ENCODE results near the gene PSMC6. TPM values are rescaled to one million over a fixed set of nuclear protein-coding genes. Genes with fewer than 3 reads are reported as not detected.
"Not testable (repeated sequence)": the region's sequence is repeated elsewhere in the genome, so short reads cannot be mapped to it uniquely, and the experiment has no call there.

The PSMC6 gene
- total RNA-seq, 1 experiment from 2014 or later, result 116 TPM

DNA sequence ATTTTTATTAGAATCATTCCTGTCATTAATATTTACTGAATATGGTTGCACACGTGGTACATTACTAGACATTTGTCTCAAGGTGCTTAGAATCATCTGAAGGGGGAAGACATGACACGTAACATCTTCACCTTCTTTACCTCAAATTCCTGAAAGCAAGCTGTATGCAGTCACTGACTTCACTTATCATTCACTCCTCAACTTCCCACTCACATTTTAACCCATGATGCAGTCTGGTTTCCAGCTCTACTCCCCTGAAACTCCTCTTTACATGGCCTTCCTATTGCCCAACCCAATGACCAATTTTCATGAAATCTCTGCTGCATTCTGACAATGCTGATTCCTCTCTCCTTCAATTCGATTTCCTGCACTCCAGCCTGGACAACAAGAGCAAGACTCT lies 5.8 kb upstream of the PSMC6 start:
- H3K9me3 ChIP-seq, result no peaks in the 10 kb centered on the region
- no peak overlapping the region for H3K4me3 ChIP-seq
- H3K27me3 ChIP-seq, result no peaks in the 10 kb centered on the region
- DNase-seq, result no peak
- H3K36me3 ChIP-seq, result no peaks in the 10 kb centered on the region

DNA sequence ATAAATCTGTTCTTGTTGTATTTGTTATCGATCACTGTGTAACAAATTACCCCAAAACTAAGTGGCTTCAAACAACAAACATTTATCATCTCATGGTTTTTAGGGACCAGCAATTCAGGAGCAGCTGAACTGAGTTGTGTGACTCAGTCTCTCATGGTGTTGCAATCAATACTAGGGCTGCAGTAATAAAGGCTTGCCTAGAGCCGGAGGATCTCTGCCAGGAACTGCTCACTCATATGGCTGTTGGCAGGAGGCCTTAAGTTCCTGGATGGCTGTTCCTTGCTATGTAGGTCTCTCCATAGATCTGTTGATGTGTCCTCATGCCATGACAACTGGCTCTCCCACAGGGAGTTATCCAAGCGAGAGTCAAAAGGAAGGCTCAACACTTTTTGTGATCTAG lies 3.8 kb upstream of the PSMC6 start:
- Histone ChIP-seq H3K27me3 (no peaks in the 10 kb centered on the region), H3K36me3 (peaks cover 1% of the 10 kb centered on the region; the same call in 1 of the 2 replicates), H3K4me3 (no peak overlapping the region), H3K9me3 (no peaks in the 10 kb centered on the region)
- peak; percentile 89 for DNase-seq

DNA sequence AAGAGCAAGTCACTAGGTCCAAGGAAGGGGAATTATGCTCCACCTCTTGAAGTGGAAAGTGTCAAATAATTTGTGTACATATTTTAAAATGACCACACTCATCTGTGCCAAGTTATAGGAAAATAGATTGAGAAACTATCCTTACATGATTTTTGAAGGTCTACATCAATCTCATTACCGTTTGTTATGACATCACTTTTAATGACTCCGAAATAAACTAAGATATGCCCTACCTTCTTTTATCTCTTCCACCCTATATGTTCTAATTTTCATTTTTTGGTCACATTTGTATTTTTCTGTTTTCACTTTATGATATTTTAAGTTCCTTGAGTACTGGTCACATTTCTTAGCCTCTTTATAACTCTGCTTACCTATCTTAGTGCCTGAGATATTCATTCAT lies 3.3 kb upstream of the PSMC6 start:
- H3K4me3 ChIP-seq, result no peak overlapping the region
- no peaks in the 10 kb centered on the region for H3K9me3 ChIP-seq
- peaks cover 5% of the 10 kb centered on the region for H3K36me3 ChIP-seq
- no peak for DNase-seq
- H3K27me3 ChIP-seq, result no peaks in the 10 kb centered on the region

DNA sequence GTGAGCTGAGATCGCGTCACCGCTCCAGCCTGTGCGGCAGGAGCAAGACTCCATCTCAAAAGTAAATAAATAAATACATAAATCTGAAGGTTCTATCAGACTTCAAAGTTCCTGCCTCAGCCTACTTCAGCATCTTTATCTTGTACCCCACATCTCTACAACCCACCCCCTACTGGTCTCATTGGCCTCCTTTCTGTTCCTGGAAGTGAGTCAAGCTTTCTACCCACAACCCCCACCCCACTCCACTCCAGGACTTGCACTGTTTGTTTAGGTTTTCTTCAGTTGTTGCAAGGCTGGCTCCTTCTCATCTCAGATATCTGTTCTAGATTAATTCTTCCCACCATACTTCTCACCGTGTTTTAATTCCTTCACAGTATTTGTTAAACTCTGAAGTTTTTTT lies 714 bp upstream of the PSMC6 start:
- H3K36me3 ChIP-seq, result peaks cover 30% of the 10 kb centered on the region
- H3K27me3 ChIP-seq, result no peaks in the 10 kb centered on the region
- DNase-seq, result no peak
- H3K4me3 ChIP-seq, result peak overlapping the region; percentile 93
- H3K9me3 ChIP-seq, result no peaks in the 10 kb centered on the region

DNA sequence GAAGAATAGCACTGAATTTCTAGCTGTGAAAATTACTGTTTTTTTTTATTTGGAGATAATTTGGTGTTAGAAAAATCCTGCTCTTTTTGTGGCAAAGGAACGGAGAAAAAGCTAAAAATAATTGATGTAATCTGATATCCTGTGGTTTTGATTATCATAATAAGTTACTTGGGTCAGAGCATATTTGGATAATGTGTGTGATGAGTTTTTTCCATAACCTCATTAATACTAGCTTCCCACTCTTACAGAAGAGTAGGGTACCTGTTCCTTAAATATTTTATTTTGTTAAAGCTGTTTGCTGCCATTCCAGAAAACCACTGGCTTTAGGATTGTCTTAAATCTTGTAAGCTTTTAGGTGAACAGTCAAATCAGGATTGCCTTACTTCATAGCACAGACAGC lies 4.7 kb downstream of the PSMC6 start:
- Histone ChIP-seq H3K9me3 (no peaks in the 10 kb centered on the region), H3K36me3 (peaks cover 68% of the 10 kb centered on the region), H3K27me3 (no peaks in the 10 kb centered on the region), H3K4me3 (no peak overlapping the region)
- DNase-seq, result no peak

DNA sequence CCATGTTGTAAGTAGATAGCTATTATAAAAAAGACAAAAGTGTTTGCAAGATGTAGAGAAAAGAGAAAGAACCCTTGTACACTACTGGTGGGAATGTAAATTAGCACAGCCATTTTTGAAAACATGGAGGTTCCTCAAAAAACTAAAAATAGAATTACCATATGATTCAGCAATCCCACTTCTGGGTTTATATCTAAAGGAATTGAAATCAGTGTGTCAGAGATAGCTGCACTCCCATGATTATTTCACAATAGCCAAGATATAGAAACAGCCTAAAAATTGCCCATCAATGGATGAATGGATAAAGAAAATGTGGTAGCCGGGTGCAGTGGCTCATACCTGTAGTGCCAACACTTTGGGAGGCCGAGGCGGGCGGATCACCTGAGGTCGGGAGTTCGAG lies 9.2 kb downstream of the PSMC6 start:
- no peak for DNase-seq
- Histone ChIP-seq H3K36me3 (peaks cover 70% of the 10 kb centered on the region), H3K9me3 (no peaks in the 10 kb centered on the region), H3K27me3 (no peaks in the 10 kb centered on the region), H3K4me3 (no peak overlapping the region)

DNA sequence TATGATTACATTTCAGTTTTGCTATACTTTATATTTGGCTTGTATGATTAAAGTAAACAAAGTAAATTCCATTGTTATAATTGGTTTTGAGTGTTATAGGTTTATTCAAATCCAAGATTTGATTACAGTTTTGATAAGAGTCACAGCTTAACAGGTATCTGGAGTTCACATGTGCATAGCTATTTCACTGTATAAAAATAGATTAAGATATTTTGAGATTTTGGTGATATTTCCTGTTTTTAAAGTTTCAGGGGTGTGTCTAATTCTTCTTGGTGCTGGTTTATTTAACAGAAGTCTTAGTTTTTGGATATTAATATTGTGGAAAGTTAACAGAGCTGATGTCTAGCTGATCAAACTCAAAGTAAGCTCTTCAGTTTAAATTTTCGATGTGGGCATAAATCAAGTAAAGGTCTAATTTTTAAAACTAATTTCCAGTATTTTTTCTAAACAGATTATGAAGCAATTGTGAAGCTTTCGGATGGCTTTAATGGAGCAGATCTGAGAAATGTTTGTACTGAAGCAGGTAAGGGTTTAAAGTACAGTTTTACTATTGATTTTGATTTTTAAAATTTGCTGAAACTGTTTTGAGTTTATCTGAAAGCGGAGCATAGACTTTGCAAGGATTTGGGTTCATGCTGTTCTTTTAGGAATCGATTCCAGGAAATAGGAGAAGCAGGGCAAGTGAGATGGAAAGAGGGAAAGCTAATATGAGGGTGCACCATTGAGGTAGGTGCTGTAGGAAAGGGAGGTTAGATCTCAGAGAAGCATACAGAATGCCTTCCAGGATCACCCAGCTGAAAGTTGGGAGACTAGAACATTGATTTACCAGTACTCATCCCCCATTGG lies 16.7 kb downstream of the PSMC6 start:
- no peaks in the 10 kb centered on the region for H3K9me3 ChIP-seq
- no peaks in the 10 kb centered on the region for H3K27me3 ChIP-seq
- H3K4me3 ChIP-seq, result no peak overlapping the region
- H3K36me3 ChIP-seq, result peaks cover 64% of the 10 kb centered on the region
- DNase-seq, result no peak

DNA sequence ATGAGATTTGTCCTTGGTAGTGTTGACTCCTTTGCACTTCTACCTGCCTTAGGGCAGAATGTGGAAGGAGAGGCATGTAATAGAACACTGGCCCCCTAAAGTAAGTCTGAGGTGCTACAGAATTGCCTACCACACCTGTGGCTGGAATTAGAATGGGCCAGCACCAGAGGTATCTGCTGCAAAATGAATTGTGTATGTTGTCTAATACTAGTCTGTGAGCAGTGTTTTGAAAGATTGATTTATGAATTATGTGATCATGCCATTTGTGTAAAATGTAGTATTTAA lies 17.3 kb downstream of the PSMC6 start:
- DNase-seq, result no peak
- Histone ChIP-seq H3K36me3 (peaks cover 58% of the 10 kb centered on the region), H3K9me3 (no peaks in the 10 kb centered on the region), H3K4me3 (no peak overlapping the region), H3K27me3 (no peaks in the 10 kb centered on the region)

DNA sequence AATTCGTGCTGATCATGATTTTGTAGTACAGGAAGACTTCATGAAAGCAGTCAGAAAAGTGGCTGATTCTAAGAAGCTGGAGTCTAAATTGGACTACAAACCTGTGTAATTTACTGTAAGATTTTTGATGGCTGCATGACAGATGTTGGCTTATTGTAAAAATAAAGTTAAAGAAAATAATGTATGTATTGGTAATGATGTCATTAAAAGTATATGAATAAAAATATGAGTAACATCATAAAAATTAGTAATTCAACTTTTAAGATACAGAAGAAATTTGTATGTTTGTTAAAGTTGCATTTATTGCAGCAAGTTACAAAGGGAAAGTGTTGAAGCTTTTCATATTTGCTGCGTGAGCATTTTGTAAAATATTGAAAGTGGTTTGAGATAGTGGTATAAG lies 20.5 kb downstream of the PSMC6 start:
- H3K9me3 ChIP-seq, DNase-seq, H3K4me3 ChIP-seq, H3K27me3 ChIP-seq: not testable (repeated sequence)
- H3K36me3 ChIP-seq, result peaks cover 36% of the 10 kb centered on the region

DNA sequence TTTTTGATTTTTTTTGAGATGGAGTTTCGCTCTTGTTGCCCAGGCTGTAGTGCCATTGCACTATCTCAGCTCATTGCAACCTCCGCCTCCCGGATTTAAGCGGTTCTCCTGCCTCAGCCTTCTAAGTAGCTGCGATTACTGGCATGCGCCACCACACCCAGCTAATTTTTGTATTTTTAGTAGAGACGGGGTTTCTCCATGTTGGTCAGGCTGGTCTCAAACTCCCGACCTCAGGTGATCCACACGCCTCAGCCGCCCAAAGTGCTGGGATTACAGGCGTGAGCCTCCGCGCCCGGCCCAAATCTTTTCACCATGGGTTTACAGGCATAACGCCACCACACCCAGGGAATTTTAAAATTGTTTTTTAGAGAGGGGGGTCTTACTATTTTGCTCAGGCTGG lies 22.0 kb downstream of the PSMC6 start:
- H3K36me3 ChIP-seq, result peaks cover 23% of the 10 kb centered on the region
- not testable (repeated sequence) for H3K4me3 ChIP-seq, H3K9me3 ChIP-seq, DNase-seq, H3K27me3 ChIP-seq

DNA sequence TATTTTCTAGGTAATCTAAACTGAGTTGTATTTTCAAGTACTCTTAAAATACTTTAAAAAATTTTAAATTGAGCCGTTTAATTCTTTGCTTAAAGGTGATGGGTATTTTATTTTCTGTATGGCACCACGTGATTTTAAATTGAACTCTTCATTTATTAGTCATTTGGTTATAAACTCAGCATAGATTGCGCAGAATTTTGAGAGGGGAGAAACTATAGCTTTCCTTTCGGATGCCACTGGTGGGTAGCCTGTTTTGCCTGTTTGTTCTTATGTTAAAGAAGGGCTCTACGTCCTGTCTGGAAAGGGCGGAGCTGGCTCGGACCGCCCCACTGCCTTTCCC lies 22.6 kb downstream of the PSMC6 start:
- Histone ChIP-seq H3K9me3 (no peaks in the 10 kb centered on the region), H3K36me3 (peaks cover 22% of the 10 kb centered on the region), H3K27me3 (no peaks in the 10 kb centered on the region), H3K4me3 (peak overlapping the region; percentile 75)
- DNase-seq, result no peak

DNA sequence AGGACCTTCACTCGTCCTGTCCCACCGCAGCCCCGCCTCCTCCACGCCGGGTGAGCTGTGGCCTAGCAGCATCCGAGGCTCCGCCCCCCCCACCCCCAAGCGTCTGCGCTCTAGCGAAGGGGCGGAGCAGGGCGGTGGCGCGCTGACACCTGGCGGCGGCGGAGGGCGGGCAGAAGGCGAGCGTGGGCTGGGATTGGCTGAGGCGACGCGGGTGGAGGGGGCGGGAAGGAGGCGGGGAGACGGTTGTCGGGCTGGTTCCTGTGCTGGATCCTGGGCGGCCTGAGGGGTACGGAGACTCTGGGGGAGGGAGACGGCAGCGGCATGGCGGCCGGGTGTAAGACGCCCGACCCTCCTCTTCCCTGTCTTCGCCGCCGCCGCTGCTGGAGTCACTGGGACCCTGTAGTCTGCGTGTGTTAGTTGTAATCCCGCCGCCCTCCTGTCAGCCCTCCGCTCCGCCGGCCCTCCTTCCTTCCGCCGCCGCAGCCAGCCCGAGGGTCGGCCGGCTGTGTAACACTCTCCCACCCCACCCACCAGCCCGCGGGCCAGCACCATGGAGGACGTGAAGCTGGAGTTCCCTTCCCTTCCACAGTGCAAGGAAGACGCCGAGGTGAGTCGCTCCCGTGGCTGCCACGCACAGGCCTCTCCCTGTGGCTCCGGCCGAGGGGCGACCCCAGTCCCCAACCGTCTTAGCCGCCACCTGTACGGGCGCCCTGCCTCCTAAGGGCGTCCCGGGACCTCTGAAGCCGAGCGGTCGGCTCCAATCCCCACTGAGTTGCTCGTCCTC lies 23.1 kb downstream of the PSMC6 start, which contains the start of gene STYX:
STYX (plus strand) TSS at position 242 of the 784 bp plus-strand sequence; CDS start at position 551, 309 bp downstream.
- Histone ChIP-seq H3K36me3 (peaks cover 16% of the 10 kb centered on the region), H3K9me3 (no peaks in the 10 kb centered on the region), H3K27me3 (no peaks in the 10 kb centered on the region), H3K4me3 (peak within 1 kb of the TSS; percentile 75)
- DNase-seq, result peak; percentile 98

DNA sequence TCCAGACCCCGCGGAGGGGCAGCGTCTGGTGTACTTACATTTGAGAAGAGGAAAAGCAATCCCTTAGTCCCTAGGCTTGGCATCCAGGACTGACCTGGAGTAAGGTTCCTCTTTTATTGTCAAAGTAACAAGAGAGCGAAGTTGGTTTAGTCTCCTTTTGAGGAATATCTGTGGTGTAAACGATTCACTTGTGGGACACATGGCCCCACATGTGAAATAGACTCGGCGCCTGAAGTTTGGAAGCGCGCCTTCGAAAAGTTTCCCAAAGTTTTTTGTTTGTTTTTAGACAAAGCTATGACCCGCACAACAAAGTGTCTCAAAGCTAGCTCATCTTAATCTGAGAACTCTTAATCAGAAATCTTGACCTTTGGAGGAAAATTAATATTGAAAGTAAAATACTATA lies 23.7 kb downstream of the PSMC6 start:
- Histone ChIP-seq H3K4me3 (peak overlapping the region; percentile 75), H3K9me3 (no peaks in the 10 kb centered on the region), H3K27me3 (no peaks in the 10 kb centered on the region), H3K36me3 (peaks cover 13% of the 10 kb centered on the region)
- DNase-seq, result no peak

DNA sequence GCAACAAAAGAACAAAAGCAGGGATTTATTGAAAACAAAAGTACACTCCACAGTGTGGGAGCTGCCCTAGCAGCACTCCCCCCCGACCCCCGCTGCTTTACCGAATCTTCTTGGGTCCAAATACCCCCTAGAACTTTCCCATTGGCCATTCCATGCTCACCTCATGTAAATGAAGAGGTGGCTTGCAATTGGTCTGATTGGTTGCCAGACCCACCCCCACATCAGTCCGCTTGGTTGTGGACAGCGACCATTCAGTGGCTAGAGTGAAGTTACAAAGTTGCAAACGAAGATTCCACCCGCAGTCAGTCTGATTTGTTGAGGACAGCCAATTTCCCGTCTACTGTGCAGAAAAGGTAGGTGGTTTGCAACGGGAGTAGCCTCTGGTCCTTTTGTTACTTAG lies 26.8 kb downstream of the PSMC6 start:
- no peaks in the 10 kb centered on the region; the same call in 1 of the 2 replicates for H3K36me3 ChIP-seq
- no peak overlapping the region for H3K4me3 ChIP-seq
- no peaks in the 10 kb centered on the region for H3K9me3 ChIP-seq
- DNase-seq, result no peak
- H3K27me3 ChIP-seq, result no peaks in the 10 kb centered on the region

DNA sequence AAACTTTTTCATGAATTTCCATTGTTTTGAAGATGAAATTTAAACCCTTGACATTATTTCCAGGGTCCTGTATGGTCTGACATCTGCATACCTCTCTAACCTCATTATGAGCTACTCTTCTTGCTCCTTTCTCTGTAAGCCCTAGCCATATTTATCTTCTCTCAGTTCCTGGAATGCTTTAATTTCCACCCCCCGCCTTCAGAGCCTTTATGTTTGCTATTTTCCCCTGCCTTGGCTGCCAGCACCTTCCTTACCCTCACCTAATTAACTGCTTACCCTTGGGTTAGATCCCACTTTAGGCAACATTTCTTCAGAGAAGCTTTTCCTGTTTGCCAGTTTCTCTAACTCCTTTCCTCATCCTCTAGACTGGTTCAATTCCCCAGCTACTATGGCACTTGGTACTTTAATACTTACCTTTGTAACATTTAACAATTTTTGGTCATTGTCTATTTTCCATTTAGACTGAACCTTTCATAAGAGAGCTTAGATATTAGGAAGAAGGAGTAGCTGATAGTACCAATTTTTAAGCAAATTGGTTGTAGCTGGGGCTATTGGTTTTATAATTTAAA lies 29.0 kb downstream of the PSMC6 start:
- DNase-seq, result no peak
- Histone ChIP-seq H3K9me3 (no peaks in the 10 kb centered on the region), H3K36me3 (no peaks in the 10 kb centered on the region; the same call in 1 of the 2 replicates), H3K27me3 (no peaks in the 10 kb centered on the region), H3K4me3 (no peak overlapping the region)

DNA sequence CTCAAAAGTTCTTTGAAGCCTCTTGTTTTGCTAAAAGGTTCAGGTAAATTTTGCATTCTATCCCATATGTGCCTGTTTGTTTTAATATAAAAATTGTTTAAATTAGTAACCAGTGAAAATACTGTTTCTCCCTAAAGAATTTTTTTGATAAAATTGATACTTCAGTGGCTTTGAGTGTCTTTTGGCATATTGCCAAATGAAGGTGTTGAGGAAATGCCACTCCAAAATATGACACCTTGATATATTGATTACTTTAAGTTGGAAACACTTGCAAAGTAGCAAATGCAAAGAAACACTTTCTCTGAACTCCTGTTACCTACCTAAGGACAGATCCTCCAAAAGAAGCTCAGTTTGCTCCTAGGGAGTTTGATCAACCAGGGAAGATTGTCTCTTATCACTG lies 31.4 kb downstream of the PSMC6 start:
- Histone ChIP-seq H3K4me3 (no peak overlapping the region), H3K27me3 (no peaks in the 10 kb centered on the region), H3K36me3 (no peaks in the 10 kb centered on the region; the same call in 1 of the 2 replicates), H3K9me3 (no peaks in the 10 kb centered on the region)
- no peak for DNase-seq

DNA sequence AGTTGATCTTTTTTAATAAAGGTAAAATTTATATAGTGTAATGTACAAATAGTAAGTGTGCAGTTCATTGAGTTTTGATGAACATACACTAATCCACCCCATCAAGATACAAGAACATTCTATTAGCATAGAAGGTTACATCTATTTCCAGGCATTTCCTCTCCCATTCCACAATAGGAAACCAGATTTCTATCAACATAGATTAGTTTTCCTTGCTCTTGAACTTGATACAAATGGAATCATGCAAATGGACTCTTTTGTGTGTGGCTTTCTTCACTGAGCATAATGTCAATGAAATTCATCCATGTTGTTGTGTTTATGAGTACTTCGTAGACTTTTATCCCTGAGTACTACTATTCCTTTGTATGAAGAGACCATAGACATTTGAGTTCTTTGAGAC lies 33.8 kb downstream of the PSMC6 start:
- H3K27me3 ChIP-seq, result no peaks in the 10 kb centered on the region
- H3K9me3 ChIP-seq, result no peaks in the 10 kb centered on the region
- peaks cover 3% of the 10 kb centered on the region; the same call in 1 of the 2 replicates for H3K36me3 ChIP-seq
- H3K4me3 ChIP-seq, result no peak overlapping the region
- DNase-seq, result no peak
